Tibial nerve (tissue), 3 donors: Measurements from ENCODE around the gene TBC1D20.

Experiments
- POLR2A ChIP-seq, 2 donors: fragments of 450-650 bp; IDR thresholded peaks; one replicate each; pipeline ENCODE4 v1.6.1; 2017; ENCODE audit warnings: antibody characterized with exemption in 2 of 2, mild to moderate bottlenecking in 2 of 2, moderate library complexity in 2 of 2
- TF ChIP-seq, protein P1 (sequence below), 5 experiments: fragments of 200-600 bp in 3 of 5; fragments of 450-650 bp in 2 of 5; sonication (generic) in 3 of 5; IDR thresholded peaks; one replicate each; pipeline ENCODE4 v1.5.1; 2016 to 2019; ENCODE audit warnings: antibody characterized with exemption in 5 of 5, mild to moderate bottlenecking in 3 of 5, moderate library complexity in 2 of 5

GRCh38 chr20:469746-470490 lies 7.6 kb upstream of the TBC1D20 start:
- TF ChIP-seq POLR2A (IDR thresholded peaks at IDR 0.05): no peak
- TF ChIP-seq, protein P1, sequence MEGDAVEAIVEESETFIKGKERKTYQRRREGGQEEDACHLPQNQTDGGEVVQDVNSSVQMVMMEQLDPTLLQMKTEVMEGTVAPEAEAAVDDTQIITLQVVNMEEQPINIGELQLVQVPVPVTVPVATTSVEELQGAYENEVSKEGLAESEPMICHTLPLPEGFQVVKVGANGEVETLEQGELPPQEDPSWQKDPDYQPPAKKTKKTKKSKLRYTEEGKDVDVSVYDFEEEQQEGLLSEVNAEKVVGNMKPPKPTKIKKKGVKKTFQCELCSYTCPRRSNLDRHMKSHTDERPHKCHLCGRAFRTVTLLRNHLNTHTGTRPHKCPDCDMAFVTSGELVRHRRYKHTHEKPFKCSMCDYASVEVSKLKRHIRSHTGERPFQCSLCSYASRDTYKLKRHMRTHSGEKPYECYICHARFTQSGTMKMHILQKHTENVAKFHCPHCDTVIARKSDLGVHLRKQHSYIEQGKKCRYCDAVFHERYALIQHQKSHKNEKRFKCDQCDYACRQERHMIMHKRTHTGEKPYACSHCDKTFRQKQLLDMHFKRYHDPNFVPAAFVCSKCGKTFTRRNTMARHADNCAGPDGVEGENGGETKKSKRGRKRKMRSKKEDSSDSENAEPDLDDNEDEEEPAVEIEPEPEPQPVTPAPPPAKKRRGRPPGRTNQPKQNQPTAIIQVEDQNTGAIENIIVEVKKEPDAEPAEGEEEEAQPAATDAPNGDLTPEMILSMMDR (IDR thresholded peaks at IDR 0.05): no peak
